NAMALWA (cell line): ENCODE measurements around the gene SRRM2.

Source experiments
- DNase-seq: peaks from one replicate; pipeline ENCODE4 v3.0.0-alpha.2; 2015; ENCODE audit warnings: low spot score

The SRRM2 gene

GRCh38 chr16:2777231-2777902 is 24.9 kb downstream of the SRRM2 start, which contains the start of gene ELOB:
ELOB (minus strand) TSS chr16:2777280; CDS start chr16:2777239, 41 bp downstream.
- peak; percentile 87 for DNase-seq

GRCh38 chr16:2777903-2778629 is 25.6 kb downstream of the SRRM2 start:
- no peak for DNase-seq

- DNase-seq: no peak
Measured at GRCh38 chr16:2778630-2778958, 26.2 kb downstream of the SRRM2 start.

- no peak for DNase-seq
Measured at GRCh38 chr16:2779151-2779920, 26.9 kb downstream of the SRRM2 start.

- no peak for DNase-seq
Measured at GRCh38 chr16:2779978-2780898, 27.8 kb downstream of the SRRM2 start.

GRCh38 chr16:2782583-2783351 is 30.3 kb downstream of the SRRM2 start:
- no peak for DNase-seq

GRCh38 chr16:2783581-2784357 is 31.3 kb downstream of the SRRM2 start:
- DNase-seq: no peak

- no peak for DNase-seq
Measured at GRCh38 chr16:2784358-2785100, 32.1 kb downstream of the SRRM2 start.

- no peak for DNase-seq
Measured at GRCh38 chr16:2785101-2785991, 32.9 kb downstream of the SRRM2 start.

GRCh38 chr16:2786061-2786825 is 33.8 kb downstream of the SRRM2 start:
- DNase-seq: no peak

- DNase-seq: no peak
Measured at GRCh38 chr16:2786826-2787151, 34.4 kb downstream of the SRRM2 start.

GRCh38 chr16:2787406-2787805 is 35.0 kb downstream of the SRRM2 start, which contains the start of gene PRSS33:
PRSS33 (minus strand) TSS chr16:2787560; CDS start chr16:2786547, 1,013 bp downstream.
- no peak for DNase-seq

- DNase-seq: no peak
Measured at GRCh38 chr16:2787961-2788360, 35.5 kb downstream of the SRRM2 start.

- no peak for DNase-seq
Measured at GRCh38 chr16:2790631-2791030, 38.2 kb downstream of the SRRM2 start.

GRCh38 chr16:2791174-2791573 is 38.7 kb downstream of the SRRM2 start:
- no peak for DNase-seq

GRCh38 chr16:2792940-2793339 is 40.5 kb downstream of the SRRM2 start:
- no peak for DNase-seq

GRCh38 chr16:2795395-2796143 is 43.1 kb downstream of the SRRM2 start:
- no peak for DNase-seq
